Activated CD8-positive, alpha-beta memory T cell treated with anti-CD3 and anti-CD28 coated beads for 1 hour (primary cell): ENCODE results near the gene NPHP4.
"Not testable (repeated sequence)": the region's sequence is repeated elsewhere in the genome, so short reads cannot be mapped to it uniquely, and the experiment has no call there.

Source experiments
- DNase-seq, 2 donors: peaks; one replicate each; pipeline ENCODE4 v3.0.0-alpha.2; 2020; ENCODE audit warnings: low read depth in 1 of 2; ENCODE audit errors: extremely low read depth in 1 of 2

Gene NPHP4

DNA sequence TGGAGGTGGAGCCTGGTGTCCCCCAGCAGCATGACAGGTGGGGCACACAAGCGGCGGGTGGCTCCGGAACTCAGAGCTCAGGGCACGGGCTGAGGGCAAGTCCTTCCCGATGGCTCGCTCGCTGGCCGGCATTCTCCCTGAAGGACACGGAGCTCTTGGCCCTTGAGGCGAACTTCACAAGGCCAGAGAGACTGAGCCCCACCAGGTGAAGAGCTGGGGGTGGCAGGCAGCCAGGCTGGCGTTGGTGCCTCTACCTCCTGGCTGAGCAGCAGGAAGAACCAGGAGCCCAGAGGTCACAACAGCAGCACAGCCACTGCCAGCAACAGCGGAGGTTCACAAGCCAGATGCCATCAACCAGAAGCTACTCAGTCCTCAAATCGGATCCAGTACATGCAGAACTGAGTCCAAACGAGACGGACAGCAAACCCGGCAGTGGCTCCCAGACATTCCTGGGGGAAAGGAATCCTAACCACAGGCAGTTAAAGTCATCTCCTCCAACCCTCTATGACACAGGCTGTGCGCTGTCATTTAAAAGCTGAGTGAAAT, 54.1 kb downstream of the NPHP4 start:
- DNase-seq, result no peak

- DNase-seq, result no peak
Observed at GRCh38 chr1:5937373-5937857, 54.8 kb downstream of the NPHP4 start.

DNA sequence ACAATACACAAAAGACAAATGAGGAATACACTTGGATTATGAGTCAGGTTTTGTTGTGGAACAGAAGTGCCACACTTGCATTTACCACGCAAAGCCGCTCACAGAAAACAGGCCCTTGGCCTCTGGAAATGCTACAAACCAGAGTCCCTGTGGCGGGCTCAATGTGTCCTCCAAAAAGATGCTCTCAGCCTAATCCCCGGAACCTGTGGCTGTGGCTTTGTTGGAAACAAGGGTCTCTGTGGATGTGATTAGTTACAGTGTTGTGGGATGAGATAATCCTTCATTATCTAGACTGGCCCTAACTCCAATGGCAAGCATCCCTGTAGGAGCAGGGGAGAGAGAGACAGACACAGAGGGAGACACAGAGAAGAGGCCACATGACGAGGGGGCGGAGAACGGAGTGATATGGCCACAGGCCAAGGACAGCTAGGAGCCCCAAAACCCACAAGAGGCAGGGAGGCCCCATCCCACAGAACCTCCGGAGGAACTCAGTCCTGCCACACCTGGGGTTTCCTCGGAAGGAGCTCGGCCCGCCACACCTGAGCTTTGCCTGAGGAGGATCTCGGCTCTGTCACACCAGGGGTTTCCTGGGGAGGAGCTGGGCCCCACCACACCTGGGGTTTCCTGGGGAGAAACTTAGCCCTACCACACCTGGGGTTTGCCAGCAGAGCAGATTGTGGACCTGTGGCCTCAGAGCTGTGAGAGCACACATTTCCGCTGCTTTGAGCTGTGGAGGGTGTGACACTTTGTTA, 55.4 kb downstream of the NPHP4 start:
- DNase-seq, result no peak

GRCh38 chr1:5936126-5936525, 56.1 kb downstream of the NPHP4 start:
- DNase-seq, result no peak

GRCh38 chr1:5935026-5935425, 57.2 kb downstream of the NPHP4 start:
- no peak for DNase-seq

DNA sequence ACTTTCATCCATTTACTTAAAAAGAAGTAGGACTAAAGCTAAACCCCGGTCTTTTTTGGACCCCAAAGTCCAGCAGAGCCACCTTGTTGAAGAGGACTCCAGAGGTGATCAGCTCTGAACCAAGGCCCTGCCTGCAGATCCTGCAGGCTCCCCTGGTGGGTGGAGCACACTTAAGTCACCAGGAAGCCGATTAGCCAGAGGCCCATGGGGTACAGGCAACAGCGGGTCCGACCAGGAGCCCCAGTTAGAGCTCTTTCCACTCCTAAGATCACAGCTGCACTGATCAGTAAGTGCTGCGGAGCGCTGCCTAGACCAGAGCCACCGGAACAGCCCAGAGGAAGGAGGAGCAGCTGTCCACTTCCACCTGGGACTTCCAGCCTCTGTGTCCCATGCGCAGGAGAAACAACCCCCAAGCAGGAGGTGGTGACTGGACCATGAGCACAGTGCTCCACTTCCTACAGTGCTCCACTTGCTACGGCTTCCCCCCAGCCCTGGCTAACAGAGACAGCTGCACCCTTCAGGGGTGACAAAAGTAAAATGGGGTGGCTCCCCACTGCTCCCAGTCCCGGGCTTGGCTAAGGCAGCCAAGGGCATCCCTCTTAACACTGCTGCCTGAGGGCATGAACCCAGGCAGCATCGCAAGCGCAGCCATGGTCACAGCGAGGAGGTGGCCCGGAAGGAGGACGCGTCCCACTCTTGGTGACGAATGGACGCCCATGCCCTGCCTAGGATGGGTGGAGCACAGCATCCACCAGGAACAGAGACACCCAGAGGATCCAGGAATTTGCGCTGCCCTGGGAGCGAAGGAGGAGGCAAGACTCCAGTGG, 58.0 kb downstream of the NPHP4 start:
- DNase-seq, result no peak

DNA sequence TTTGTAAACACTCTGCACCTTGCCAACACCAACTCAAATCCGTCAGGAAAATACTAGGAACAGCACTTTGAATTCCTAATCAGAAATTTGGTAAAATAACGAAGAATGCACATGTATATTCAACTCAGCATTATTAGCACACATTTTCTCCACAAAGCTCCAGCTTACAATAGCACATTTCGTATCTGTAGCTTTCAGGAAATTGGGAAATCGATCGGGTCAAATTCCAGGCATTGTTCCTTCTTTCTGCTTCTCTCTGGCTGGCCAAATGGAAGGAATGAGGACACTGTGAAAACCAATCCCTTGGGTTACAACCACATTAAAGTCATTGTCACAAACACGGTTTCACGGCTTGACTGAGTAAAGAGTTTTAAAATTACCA, 58.6 kb downstream of the NPHP4 start:
- no peak for DNase-seq

DNA sequence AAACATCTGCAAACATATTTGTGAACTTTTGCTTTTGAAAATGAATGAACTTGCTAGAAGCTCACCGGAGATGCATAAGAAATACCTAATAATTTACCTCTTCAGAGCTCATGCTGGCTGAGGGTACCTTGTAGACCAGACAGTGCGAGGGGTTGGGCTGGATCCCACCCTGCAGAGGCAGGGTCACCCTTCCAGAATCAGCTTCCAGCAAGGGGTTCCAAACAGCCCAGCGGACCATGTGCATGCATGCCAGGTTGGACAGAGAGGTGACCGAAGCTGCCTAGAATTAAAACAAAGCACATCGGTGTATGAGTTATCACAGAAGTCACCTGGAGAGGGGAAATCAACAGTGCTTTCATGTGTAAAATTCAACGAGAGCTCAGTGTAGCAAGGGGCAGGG, 59.2 kb downstream of the NPHP4 start:
- no peak for DNase-seq

DNA sequence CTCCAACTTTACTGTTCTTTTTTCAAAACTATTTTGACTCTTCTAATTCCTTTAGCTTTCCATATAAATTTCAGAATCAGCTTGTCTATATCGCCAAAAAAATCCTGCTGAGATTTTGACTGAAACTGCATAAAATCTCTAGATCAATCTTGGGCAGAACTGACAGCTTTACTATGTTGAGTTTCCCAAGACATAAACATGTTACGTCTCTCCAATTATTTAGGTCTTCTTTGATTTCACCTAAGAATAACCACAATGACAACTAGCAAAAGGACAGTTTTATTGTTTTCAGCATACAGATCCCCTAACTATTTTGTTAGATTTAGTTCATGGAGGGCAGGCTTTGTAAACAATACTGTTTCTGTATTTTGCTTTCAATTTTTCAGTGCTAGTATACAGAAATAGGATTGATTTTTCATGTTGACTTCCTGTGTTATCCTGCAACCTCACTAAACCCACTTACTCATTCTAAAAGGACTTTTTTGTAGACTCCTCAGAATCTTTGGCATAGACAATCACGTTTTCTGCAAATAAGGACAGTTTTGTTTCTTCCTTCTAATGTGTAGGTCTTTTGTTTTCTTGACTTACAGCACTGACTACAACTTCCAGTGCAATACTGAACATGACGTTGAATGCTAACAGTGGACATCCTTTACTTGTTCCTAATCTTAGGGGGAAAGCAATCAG, 63.4 kb downstream of the NPHP4 start:
- DNase-seq, result no peak

DNA sequence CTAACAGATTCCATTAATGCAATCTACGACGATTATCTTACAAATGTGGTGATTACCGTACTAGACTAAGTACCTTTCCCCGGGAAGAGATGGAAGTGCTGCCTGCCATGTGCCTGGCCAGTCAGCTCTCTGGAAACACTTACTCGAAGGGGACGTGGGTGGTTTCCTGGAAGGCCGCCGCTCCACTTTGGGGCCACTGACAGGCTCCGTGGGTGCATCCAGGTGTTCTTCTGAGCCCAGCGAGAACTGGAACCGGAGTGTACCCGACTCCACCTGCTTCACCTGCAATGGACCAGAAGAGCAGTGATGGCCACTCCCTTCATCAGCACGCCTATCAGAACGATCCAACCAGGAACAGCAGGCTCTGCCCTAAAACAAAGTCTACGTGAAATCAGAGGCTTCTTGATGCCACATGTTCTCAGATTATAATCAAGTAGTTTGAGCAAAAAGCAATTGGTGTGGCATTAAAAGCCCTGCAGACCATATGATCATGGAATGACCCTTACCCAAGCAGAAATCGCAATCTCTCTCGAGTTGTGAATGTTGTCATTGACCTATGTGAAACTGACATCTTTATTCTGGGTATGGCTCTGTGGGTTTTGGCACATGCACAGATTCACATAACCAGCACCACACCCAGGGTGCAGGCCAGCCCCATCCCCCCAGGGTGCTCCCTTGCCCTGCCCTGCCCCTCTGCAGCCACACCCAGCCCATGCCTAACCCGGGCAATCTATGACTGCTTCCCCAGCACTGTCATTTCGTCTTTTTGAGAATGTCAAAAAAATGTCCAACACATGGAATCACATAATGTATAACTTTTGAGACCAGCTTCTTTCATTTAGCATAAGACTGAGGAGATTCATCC, 64.5 kb downstream of the NPHP4 start:
- no peak for DNase-seq

DNA sequence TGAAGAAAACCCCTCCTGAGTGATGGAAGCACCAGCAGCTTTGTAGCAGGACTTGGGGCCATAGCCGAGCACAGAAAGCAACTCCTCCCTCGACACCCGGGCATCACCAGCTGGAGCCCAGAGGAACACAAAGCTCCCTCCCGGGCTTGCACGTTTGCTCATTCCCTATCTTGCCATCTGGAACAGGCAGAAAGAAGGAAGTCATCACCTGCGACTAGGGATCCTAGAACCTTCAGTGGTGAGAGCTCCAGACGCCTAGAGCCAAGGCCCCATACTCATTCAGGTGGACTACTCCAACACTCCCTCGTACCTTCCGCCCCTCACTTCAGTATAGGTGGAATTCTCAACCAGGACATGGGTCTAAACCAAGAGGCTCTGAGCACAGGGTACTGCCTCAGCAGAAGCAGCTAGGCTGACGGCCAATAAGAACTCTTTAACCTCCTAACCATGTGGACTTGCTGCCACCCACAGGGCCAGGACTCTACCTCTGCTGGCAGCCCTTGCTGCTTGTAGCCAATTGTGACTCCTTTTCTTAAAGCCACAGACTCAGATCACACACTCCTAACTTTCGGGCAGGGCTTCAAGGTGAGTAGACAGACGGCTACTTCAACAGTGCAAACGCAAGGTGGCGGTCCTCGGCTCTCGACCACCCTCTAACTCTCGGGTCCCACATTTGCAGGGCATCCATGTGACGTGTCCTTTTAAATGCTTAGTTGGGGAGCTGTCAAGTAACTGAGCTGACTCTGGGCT, 65.4 kb downstream of the NPHP4 start:
- DNase-seq, result no peak

- not testable (repeated sequence) for DNase-seq
Observed at GRCh38 chr1:5922700-5923330, 69.4 kb downstream of the NPHP4 start.

GRCh38 chr1:5921671-5922070, 70.6 kb downstream of the NPHP4 start:
- DNase-seq, result no peak

GRCh38 chr1:5921129-5921528, 71.1 kb downstream of the NPHP4 start:
- DNase-seq, result no peak

DNA sequence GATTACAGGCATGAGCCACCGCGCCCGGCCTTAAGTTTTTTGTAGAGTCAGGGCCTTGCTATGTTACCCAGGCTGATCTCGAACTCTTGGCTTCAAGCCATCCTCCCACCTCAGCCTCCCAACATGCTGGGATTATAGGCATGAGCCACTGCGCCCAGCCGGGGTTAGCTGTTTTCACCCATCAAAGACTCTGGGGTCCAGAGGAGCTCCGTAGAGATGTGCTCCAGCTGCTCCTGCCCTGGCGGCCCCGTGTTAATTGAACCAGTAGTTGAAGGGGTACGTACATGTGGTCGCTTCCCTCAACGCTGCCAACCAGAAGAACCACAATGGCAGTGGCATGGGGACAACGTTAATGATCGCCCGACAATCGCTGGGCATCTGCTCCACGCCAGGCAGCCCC, 72.0 kb downstream of the NPHP4 start:
- DNase-seq, result no peak

- DNase-seq, result no peak
Observed at GRCh38 chr1:5918275-5918649, 74.0 kb downstream of the NPHP4 start.

- DNase-seq, result no peak
Observed at GRCh38 chr1:5917591-5918274, 74.5 kb downstream of the NPHP4 start.

DNA sequence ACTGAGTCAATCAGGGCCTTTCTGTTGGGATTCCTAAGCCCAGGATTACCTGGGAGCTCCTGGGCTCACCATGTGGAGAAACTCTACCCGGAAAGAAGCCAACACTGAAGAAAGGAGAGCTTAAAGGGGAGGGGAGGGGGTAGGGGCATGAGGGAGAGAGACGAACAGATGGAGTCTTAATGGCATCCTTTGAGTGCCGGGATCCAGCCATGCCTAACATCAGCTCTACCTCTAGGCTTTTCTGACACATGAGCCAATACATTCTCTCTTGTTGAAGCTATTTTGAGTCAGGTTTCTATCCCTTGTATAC, 75.0 kb downstream of the NPHP4 start:
- no peak for DNase-seq
